Effector CD4-positive, alpha-beta T cell (primary cell): Measurements from ENCODE around the gene AGBL2.

Source experiments
- DNase-seq: peaks from one replicate; pipeline ENCODE4 v3.0.0-alpha.2; 2020

AGBL2 gene

GRCh38 chr11:47628026-47628425, 87.1 kb downstream of the AGBL2 start:
- no peak for DNase-seq

- DNase-seq: no peak
Measured at GRCh38 chr11:47626234-47626633, 88.9 kb downstream of the AGBL2 start.

- DNase-seq: no peak
Measured at GRCh38 chr11:47620836-47621378, 94.3 kb downstream of the AGBL2 start.

DNA sequence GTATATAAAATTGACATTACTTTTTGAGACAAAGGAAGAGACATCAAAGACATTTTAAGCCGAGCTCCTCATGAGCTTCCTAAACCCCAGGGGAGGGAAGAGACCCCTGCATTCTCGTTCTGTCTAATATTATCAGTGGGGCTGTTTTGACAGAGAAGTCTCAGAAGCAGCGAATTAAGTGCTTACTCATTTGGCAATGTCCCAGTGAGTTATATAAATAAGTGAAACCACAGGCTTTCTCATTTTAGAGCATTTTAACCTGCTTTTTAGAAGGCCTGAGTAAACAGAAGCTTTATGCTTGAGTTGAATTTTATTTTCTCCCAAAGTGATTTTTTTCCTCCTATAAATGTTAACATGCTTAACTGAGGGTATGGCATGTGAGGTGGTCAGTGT, 97.8 kb downstream of the AGBL2 start:
- no peak for DNase-seq

DNA sequence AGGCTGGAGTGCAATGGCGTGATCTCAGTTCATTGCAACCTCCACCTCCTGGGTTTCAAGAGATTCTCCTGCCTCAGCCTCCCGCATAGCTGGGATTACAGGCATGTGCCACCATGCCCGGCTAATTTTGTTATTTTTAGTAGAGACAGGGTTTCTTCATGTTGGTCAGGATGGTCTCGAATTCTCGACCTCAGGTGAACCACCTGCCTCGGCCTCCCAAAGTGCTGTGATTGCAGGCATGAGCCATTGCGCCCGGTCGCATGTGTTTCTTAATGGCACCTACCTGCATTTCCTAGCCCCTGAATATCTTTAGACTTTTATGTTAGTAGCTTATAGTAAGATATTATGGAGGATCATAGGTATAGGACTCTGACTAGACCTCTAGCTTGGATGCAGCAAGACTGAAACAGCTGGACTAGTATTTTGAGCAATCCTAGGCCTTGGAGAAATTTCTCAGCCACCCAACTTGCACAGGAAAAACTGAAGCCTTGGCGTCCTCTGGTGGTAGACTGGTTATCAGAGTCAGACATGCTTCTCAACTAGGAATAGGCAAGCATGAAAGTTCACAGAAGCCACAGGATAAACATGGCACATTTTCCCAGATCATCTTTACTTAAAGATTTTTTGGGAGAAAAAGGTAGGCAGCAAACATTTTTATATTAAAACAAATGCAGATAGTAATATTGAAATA, 98.3 kb downstream of the AGBL2 start:
- no peak for DNase-seq

- no peak for DNase-seq
Measured at GRCh38 chr11:47615249-47615648, 99.9 kb downstream of the AGBL2 start.

DNA sequence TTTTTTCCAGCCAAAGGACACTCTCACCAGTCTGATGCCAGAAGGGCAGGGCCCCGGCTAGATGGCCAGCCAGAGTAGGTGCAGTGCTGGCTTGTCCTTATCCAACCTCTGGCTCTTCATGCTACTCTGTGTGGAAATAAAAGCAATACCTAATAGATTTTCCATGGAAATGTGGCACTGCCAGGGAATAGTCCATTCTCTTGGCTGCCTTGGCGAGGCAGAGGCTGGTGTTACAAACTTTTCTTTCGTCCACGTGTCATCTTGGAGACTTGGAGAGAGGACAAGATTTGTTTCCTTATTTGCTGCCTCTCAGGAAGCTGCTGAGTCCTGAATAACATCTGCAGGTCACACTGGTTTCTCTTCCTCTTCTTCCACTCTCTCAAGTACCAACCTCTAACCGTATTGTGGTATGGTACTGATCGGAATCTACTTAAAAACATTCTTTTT, 103.8 kb downstream of the AGBL2 start:
- DNase-seq: no peak

DNA sequence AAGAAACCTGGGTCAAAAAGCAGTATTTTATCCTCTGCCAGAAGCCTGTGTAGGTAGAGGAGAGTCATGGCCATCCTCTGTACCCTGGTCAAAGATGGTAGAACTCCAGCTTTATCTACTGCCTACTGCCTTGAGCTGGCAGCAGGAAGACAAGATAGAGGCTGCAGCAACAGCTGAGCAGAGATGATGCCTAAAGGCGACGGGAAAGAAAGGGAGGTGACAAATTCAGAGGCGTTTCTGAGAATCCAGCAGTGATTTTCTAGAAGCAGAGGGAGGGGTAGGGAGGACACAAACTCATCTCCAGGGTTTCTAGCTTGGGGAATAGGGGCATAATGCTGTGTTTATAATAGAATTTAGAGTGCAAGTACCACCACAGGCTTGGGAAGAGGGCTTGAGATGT, 105.5 kb downstream of the AGBL2 start:
- DNase-seq: no peak
